HG03342 (cell line): ENCODE results near the gene TBC1D1.
A peak's percentile ranks its signal among the peaks of the same experiment; 100 is the strongest.

Source experiments
- ATAC-seq: cut with Tn5 transposase; IDR thresholded peaks from one replicate; pipeline ENCODE4 v1.9.1; 2021; ENCODE audit warnings: mild to moderate bottlenecking, moderate library complexity; ENCODE audit not compliant: unreplicated experiment

The TBC1D1 gene

GRCh38 chr4:38045289-38045988 is 154.6 kb downstream of the TBC1D1 start:
- no peak for ATAC-seq

- ATAC-seq = no peak
Measured at GRCh38 chr4:38046727-38047489, 156.0 kb downstream of the TBC1D1 start.

- ATAC-seq = no peak
Measured at GRCh38 chr4:38049545-38050170, 158.8 kb downstream of the TBC1D1 start.

- no peak for ATAC-seq
Measured at GRCh38 chr4:38050560-38051350, 159.9 kb downstream of the TBC1D1 start.

GRCh38 chr4:38055566-38055965 is 164.7 kb downstream of the TBC1D1 start:
- ATAC-seq = no peak

DNA sequence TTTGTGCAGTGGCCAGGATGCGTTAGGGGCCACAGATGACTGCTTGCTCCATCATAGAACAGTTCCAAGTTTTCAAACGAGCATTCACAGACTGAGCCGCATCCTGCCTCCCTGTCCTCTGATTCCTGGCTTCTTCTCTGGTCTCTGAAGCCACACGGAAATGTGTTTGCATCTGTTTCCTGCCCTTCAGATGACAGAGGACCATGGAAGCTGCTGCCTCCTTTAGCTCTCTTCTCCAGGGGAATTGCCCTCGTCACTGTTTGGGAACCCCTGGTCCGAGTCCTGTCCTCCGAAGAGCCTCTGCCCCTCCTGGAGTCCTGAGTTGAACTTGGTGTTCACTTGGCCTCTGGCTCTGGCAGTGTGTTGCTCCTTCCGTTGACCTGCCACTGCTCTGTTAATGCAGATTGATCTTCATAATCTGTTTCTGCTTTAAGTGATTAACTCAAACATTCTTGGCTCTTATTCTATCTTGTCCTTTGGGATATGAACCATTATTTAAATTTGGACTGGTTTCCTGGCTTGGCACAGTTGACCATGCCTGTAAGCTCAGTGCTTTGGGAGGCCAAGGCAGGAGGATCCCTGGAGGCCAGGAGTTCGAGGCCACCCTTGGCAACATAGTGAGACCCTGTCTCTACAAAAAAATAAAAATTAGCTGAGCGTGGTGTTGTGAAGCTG is 165.3 kb downstream of the TBC1D1 start:
- ATAC-seq = no peak

DNA sequence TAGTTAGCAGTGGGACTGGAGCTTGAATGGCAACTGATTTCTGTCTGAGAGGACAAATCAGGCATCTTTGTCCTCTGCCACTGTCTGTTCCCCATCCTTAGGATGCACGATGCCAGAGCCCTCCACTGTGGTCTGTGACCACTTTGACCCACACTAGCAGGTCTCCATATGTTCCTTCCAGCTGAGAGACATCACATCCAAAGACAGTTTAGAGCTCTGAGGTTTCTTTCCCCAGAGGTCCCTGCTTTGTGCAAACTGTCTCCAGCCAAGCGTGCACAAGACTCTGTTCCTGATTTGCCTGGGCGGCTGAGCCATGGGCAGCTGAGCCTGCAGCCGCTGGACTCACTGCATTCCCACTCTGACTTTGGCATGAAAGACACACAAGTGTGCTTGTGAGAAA is 167.3 kb downstream of the TBC1D1 start:
- ATAC-seq = no peak

DNA sequence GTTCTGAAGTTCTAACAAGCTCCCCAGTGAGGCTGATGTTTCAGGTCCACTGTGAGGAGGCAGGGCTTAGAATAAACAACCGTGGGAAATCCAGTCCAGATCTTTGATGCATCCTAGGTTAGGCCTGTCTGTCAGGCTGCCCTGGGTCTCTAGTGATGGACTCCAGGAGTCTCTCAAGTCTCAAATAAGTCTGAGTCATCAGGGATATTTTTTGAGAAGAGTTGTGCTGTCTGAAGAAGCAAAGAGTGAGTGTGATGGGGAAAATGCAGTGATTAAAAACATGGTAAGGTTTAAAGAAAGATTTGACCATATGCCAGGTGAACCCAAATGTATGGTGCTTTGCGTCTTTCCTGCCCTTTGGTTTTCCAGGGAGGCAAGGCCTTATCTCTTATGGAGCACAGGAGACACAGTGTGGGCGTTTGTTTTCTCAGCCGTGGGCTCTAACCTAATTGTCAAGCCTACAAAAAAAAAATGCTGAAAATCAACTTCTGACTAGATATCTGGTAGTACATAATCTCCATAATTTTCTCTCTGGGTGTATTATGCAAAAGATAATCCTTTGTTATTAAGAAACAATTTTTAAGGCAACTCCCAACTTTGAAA is 170.0 kb downstream of the TBC1D1 start:
- ATAC-seq = no peak

DNA sequence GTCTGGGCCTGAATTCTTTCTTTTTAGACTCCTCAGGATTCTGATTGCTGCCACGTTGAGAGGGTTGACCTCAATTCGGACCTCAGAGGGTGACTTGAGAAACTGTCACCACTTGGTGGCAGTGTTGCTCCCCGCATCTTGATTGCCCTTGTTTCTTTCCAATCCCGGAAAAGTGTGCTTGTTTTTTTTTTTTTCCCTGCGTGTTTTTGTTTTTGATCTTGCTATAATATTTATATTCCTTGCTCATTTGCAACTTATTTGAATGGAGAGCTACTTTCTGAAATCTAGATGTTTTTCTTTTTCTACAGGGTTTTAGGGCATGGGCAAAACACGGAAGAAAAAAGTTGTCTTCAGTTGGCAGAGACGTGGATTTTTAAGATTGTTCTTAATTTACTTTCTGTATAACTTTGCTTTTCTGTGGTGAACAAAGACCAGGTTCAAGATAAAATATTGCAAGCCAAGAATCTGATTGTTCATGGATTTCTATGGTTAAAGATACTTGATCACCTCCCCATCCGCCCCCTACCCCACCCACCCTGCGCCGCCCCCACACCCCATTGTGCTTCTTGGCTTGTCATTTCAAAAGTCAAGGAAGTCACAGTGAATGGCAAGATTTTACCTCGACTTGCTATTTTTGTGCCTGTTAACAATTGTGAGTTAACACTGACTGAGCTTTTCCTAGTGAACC is 171.3 kb downstream of the TBC1D1 start:
- peak; percentile 58 for ATAC-seq

GRCh38 chr4:38062776-38063097 is 171.9 kb downstream of the TBC1D1 start:
- ATAC-seq = no peak

- ATAC-seq = no peak
Measured at GRCh38 chr4:38065176-38065575, 174.3 kb downstream of the TBC1D1 start.

- ATAC-seq = no peak
Measured at GRCh38 chr4:38065900-38066299, 175.0 kb downstream of the TBC1D1 start.

GRCh38 chr4:38067499-38067898 is 176.6 kb downstream of the TBC1D1 start:
- ATAC-seq = no peak

GRCh38 chr4:38068107-38068506 is 177.2 kb downstream of the TBC1D1 start:
- ATAC-seq = no peak

GRCh38 chr4:38069271-38069760 is 178.4 kb downstream of the TBC1D1 start:
- peak; percentile 50 for ATAC-seq

DNA sequence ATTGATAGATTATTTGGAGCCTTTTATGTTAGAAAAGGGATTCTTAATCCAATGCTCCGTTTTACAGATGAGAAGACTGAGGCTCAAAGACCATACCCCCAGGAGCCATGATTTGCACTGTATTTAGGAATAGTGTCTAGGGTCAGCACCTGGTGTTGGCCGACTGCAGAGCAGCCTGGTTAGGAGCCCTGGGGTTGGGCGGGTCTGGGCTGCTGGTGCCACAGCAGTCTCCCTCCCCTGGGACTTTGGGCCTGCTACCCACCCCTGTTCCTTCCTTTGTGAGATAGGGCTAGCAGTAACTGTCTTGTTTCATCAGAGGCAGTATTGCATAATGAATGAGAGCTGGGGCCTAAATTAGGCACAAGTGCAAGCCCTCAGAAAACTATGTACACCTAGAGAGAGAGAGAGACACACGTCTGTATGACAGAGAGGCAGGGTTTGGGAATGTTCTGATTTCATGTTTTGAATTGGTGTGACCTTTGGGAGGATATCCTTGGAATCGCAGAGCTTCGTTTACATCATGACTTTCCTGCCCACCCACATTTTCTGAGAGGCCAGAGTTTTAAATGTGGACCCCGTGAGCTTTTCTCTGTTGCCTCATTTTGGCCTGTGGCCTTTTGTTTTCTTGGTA is 181.0 kb downstream of the TBC1D1 start:
- ATAC-seq = no peak

GRCh38 chr4:38072578-38072977 is 181.7 kb downstream of the TBC1D1 start:
- ATAC-seq = no peak

GRCh38 chr4:38073596-38074234 is 182.8 kb downstream of the TBC1D1 start:
- ATAC-seq = no peak
